Activated CD8-positive, alpha-beta T cell treated with anti-CD3 and anti-CD28 coated beads, Interleukin-2, amount 10 ng/mL, durations not matched to agents 7 days and 5 days (primary cell): Measurements from ENCODE around the gene DCTN3. TPM values are rescaled to one million over a fixed set of nuclear protein-coding genes. Genes with fewer than 3 reads are reported as not detected.

Source experiments
- ATAC-seq: fragments of 150-1000 bp; cut with Tn5 transposase; one replicate; pipeline ENCODE4 v1.10.0; 2021; ENCODE audit warnings: moderate library complexity
- CTCF ChIA-PET: fragments of 350-600 bp; sonication (Branson Sonifier 250); formaldehyde crosslinking; loops from one replicate; lab custom pipeline; 2021; ENCODE audit warnings: antibody characterized with exemption; lab: Charles Lee
- POLR2A ChIA-PET: fragments of 350-600 bp; sonication (Branson Sonifier 250); formaldehyde crosslinking; loops from one replicate; lab custom pipeline; 2021; ENCODE audit warnings: antibody characterized with exemption; lab: Charles Lee
- DNase-seq: peaks from one replicate; pipeline ENCODE4 v3.0.0-alpha.2; 2020
- H3K27ac Mint-ChIP-seq: one replicate; pipeline ENCODE4 v1.8.0; 2021; ENCODE audit warnings: mild to moderate bottlenecking, mixed read lengths
- H3K27me3 Mint-ChIP-seq: one replicate; pipeline ENCODE4 v1.8.0; 2021; ENCODE audit warnings: low read depth, mixed read lengths
- H3K36me3 Mint-ChIP-seq: one replicate; pipeline ENCODE4 v1.8.0; 2021; ENCODE audit warnings: low read depth, mixed read lengths
- H3K4me1 Mint-ChIP-seq: one replicate; pipeline ENCODE4 v1.8.0; 2021; ENCODE audit warnings: low read depth, mixed read lengths
- H3K4me3 Mint-ChIP-seq: one replicate; pipeline ENCODE4 v1.8.0; 2021; ENCODE audit warnings: mild to moderate bottlenecking, mixed read lengths
- H3K9me3 Mint-ChIP-seq: one replicate; pipeline ENCODE4 v1.8.0; 2022; ENCODE audit warnings: mixed read lengths; ENCODE audit not compliant: insufficient read depth
- total RNA-seq, 2 experiments: library from RNA; stranded (reverse); gene quantifications; one replicate each; pipeline ENCODE4 v1.2.3, GENCODE V29; 2021

Gene DCTN3
- total RNA-seq, 2 experiments from 2014 or later, result 134 to 140 TPM

DNA sequence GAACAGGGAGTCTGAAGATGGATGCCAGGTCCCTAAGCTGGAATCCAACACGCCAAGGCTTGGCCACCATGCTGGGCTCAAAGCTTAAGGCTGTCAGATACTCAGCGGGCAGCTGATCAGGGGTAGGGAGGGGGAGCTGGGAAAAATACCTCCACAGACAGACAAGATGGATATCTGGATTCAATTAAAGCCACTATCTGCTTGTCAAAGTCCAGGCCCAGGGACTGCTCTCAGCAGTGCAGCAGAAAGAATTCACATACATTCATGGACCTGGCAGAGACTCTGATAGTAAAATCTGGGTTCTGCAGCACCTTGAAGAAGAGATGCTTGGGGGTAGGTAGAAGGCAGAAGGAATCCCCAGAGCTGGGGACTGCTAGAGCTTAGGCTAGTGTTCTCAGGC is 5.2 kb downstream of the DCTN3 start:
- ChIA-PET CTCF (interaction anchor here (1.1 to 8.3 kb wide), 4 partner anchors 11 to 49 kb away, joined by 3 to 171 read pairs (median 6); partner anchors contain the start of gene SIGMAR1), POLR2A (no interaction called here)
- no peak overlapping the region for H3K4me3 Mint-ChIP-seq
- H3K9me3 Mint-ChIP-seq, result no peaks in the 10 kb centered on the region
- no peak for ATAC-seq
- no peak overlapping the region for H3K27ac Mint-ChIP-seq
- H3K4me1 Mint-ChIP-seq, result peaks cover 30% of the 10 kb centered on the region
- DNase-seq, result no peak
- peaks cover 26% of the 10 kb centered on the region for H3K36me3 Mint-ChIP-seq
- no peaks in the 10 kb centered on the region for H3K27me3 Mint-ChIP-seq

DNA sequence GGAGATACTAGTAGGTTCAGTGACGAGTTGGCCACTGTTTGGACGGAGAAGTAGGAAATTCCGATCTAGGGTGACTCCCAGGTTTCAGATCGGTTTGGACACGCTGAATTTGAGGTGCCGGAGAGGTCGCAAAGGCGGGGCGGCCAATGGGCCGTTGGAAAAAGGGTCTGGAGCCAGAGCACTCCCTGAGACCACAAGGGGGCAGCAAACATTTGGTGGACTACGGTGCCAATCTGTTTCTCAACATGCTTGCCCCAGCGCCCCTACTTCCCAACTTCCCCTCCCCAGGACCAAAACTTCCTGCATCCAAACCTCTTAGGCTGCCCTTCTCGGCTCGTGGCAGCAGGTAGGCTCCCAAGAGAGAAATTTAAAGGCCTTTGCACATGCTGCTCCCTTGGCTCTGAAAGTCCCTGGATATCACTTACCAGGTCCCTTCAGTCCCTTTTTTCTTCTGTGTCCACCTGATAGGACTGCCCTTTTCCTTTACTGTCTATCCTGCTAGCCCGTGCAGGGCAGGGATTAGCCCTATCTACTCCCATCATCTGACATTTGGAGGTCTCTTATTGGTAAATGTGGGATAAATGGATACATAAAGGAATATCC is 7.4 kb downstream of the DCTN3 start:
- Mint-ChIP-seq H3K36me3 (peaks cover 25% of the 10 kb centered on the region), H3K4me3 (peak overlapping the region; percentile 88), H3K4me1 (peaks cover 18% of the 10 kb centered on the region), H3K27me3 (no peaks in the 10 kb centered on the region), H3K9me3 (no peaks in the 10 kb centered on the region), H3K27ac (peak overlapping the region; percentile 95)
- POLR2A ChIA-PET, result interaction anchor here (0.7 to 2.1 kb wide), 8 partner anchors 7 to 25 kb away, joined by 3 to 12 read pairs (median 4); partner anchors contain the start of genes DCTN3 and SIGMAR1
- DNase-seq (peak; percentile 82), ATAC-seq (peak; percentile 53)
- CTCF ChIA-PET, result interaction anchor here (0.7 to 8.3 kb wide), 13 partner anchors 8 to 209 kb away, joined by 3 to 171 read pairs (median 7); partner anchors contain the start of genes ARID3C, DCTN3 and SIGMAR1

DNA sequence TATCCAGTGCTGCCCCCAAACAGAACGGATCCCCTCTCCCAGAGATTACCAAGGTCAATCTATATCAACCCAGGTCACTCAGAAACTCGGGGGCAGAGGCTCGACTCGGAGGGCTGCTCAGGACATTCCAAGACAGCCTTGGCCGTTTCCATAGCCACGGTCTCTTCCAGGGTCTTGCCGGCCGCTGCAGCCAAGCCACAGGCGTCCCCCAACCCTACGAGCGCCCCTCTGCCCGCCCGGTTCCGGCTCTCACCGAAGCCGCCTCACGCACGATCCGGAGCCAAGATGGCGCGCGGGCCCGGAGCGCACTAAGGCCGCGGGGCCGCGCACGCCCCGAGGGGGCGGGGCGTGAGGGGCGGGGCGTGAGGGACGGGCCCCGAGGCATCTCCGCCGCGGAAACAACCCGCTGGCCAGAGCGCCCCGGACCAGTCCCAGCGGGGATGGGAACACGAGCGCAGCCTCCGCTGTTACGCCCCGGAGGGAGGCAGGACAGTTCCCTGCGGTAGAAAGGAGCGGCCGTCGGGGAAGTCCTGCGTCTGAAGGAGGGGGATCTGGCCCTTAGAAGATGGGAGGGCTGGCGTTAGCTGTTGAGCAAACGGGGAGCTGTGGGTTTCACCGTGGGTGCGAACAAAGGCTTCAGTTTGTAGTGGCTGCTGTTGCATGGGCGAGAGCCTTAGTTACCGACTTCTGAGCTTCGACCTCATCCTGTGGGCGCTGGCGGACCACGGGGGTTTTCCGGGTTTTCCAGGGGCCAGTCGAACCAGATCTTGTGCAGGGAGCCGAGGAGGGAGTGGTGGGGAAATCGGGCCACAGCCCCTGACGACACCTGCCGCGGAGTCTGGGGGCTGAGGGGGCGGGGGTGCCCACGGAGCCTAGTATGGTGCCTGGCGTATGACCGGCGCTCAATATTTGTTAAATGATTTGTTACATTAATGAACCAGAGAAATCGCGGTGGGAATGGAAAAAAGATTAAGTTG is 8.2 kb downstream of the DCTN3 start, which contains the start of gene RPP25L:
RPP25L (minus strand) TSS at position 287 of the 977 bp plus-strand sequence. CDS start 801 bp downstream, outside the sequence.
- peaks cover 18% of the 10 kb centered on the region for H3K36me3 Mint-ChIP-seq
- H3K27me3 Mint-ChIP-seq, result no peaks in the 10 kb centered on the region
- DNase-seq, result peak; percentile 86
- POLR2A ChIA-PET, result interaction anchor here (0.6 to 2.1 kb wide), 7 partner anchors 8 to 26 kb away, joined by 3 to 12 read pairs (median 5); partner anchors contain the start of genes DCTN3 and SIGMAR1
- CTCF ChIA-PET, result interaction anchor here (0.7 to 8.3 kb wide), 13 partner anchors 9 to 208 kb away, joined by 3 to 171 read pairs (median 5); partner anchors contain the start of genes DCTN3 and SIGMAR1
- H3K4me3 Mint-ChIP-seq, result peak within 1 kb of the TSS; percentile 88
- peak; percentile 95 for ATAC-seq
- no peaks in the 10 kb centered on the region for H3K9me3 Mint-ChIP-seq
- peak within 1 kb of the TSS; percentile 95 for H3K27ac Mint-ChIP-seq
- H3K4me1 Mint-ChIP-seq, result peaks cover 18% of the 10 kb centered on the region

DNA sequence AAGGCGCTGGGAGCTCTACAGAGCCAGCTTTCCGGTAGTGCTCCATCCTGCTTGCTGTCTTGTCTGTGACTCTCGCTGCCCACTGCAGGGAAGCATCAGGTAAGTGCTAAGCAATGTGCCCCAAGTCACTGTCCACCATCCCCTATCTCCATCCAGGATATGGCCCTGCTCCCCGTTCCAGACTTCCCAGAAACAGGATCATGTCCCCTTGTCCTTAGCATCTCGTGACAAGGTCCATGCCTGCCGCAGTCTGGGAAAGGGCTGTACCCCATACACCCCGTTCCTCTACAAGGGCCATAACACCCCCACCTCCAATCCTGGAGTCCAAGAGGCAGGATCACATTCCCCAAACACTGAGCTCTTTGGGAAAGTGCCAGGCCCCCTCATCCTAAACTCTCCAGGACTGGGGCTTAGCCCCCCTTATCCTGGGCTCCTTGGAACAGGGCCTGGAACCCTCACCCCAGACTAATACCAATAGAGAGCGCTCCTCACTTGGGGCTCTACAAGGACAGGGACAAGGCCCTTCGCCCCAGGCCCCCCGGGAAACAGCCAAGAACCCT is 9.0 kb downstream of the DCTN3 start:
- peaks cover 18% of the 10 kb centered on the region for H3K4me1 Mint-ChIP-seq
- H3K4me3 Mint-ChIP-seq, result peak overlapping the region; percentile 88
- ChIA-PET CTCF (interaction anchor here (0.7 to 8.3 kb wide), 5 partner anchors 8 to 91 kb away, joined by 3 to 171 read pairs (median 8); partner anchors contain the start of genes DCTN3 and SIGMAR1), POLR2A (interaction anchor here (0.7 to 2.1 kb wide), 3 partner anchors 9 to 23 kb away, joined by 3 to 12 read pairs (median 11); partner anchors contain the start of gene DCTN3)
- no peaks in the 10 kb centered on the region for H3K27me3 Mint-ChIP-seq
- peak overlapping the region; percentile 95 for H3K27ac Mint-ChIP-seq
- H3K9me3 Mint-ChIP-seq, result no peaks in the 10 kb centered on the region
- DNase-seq (no peak), ATAC-seq (peak; percentile 10)
- peaks cover 10% of the 10 kb centered on the region for H3K36me3 Mint-ChIP-seq

DNA sequence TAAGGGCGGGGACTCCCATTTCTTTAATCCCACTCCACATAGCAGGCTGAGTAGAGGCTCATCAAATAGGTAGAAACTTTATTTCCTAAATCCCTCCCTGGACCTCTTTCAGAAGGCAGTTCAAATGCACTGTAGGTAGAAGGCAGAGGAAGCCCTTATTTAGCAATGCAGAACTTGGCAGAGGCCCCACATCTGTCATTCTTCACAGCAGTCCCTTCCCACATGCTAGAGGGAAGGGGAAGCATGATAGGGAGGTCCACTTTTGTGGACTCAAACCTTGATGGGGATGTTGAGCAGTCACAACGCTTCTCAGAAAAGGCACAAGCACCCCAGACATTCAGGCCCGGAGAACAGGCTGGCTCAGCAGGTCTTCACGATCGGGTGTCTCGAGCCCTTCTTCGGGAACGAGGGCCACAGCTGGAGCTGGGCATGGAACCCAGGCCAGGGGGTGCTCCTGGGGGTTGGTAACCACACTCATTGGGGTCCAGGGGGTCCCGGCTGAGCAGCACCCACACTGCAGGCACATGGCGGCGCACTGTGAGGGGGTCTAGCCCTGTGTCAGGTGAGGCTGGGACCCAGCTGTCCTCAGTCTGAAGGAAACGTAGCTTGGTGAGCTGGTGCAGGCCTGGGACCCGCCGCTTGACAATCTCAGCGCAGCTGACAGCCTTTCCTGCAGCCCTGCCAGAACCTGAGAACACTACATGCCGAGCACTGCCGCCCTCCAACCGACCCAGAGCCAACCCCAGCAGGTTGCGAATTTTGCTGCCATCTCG is 9.7 kb downstream of the DCTN3 start:
- Mint-ChIP-seq H3K4me3 (peak overlapping the region; percentile 88), H3K36me3 (peaks cover 8% of the 10 kb centered on the region), H3K27me3 (no peaks in the 10 kb centered on the region), H3K27ac (peak overlapping the region; percentile 27), H3K9me3 (no peaks in the 10 kb centered on the region), H3K4me1 (peaks cover 18% of the 10 kb centered on the region)
- ATAC-seq (no peak), DNase-seq (no peak)
- ChIA-PET POLR2A (interaction anchor here (0.7 to 2.1 kb wide), 3 partner anchors 9 to 24 kb away, joined by 3 to 12 read pairs (median 11); partner anchors contain the start of gene DCTN3), CTCF (interaction anchor here (0.7 to 8.3 kb wide), 5 partner anchors 8 to 92 kb away, joined by 3 to 171 read pairs (median 8); partner anchors contain the start of genes DCTN3 and SIGMAR1)

DNA sequence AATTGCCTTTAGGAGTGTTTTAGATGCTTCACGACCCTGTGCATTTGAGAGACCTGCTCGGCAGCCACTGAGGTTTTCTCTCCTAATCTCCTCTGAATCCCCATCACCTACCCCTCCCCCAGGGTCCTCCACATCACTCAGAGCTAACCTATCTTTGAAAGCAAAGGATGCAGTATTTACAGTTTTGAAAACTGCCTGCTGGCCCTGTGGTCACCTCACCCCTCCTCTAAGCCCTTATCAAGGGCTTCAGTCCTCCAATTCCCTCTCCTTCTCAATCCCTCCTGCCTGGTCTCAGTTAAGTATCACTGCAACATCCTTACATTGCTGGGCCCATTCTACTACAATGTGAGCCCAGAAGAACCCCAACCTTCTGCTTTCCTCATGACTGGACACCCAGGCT is 13.0 kb downstream of the DCTN3 start:
- ChIA-PET CTCF (interaction anchor here (1.2 to 1.5 kb wide), 2 partner anchors 12 to 13 kb away, joined by 3 to 4 read pairs; partner anchors contain the start of gene DCTN3), POLR2A (no interaction called here)
- ATAC-seq (no peak), DNase-seq (no peak)
- peaks cover 5% of the 10 kb centered on the region for H3K27me3 Mint-ChIP-seq
- H3K4me1 Mint-ChIP-seq, result peaks cover 8% of the 10 kb centered on the region
- peaks cover 5% of the 10 kb centered on the region for H3K36me3 Mint-ChIP-seq
- no peak overlapping the region for H3K27ac Mint-ChIP-seq
- H3K4me3 Mint-ChIP-seq, result no peak overlapping the region
- no peaks in the 10 kb centered on the region for H3K9me3 Mint-ChIP-seq

DNA sequence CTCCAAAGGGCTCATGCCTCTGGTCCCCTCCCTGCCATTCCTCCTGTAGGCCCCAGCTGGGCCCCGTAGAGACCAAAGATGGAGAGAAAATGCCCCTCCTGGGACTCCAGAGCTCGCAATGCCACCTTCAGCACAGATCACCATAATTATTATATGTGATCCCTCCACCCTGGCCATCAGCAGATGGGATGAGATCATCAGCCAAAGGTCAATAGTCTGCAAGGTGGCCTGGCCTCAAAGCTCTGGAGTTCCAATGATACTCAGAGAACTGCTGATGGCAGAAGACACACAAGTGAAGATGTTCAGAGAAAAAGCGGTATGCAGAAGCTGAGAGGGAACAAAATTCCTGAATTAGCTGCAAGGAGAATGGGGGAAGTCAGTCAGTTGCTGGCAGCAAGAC is 13.4 kb downstream of the DCTN3 start:
- Mint-ChIP-seq H3K4me3 (no peak overlapping the region), H3K4me1 (peaks cover 6% of the 10 kb centered on the region), H3K9me3 (no peaks in the 10 kb centered on the region), H3K36me3 (peaks cover 5% of the 10 kb centered on the region), H3K27ac (no peak overlapping the region), H3K27me3 (peaks cover 5% of the 10 kb centered on the region)
- ChIA-PET POLR2A (no interaction called here), CTCF (interaction anchor here (1.2 to 1.5 kb wide), 2 partner anchors 11 to 13 kb away, joined by 3 to 4 read pairs; partner anchors contain the start of gene DCTN3)
- DNase-seq (no peak), ATAC-seq (no peak)

DNA sequence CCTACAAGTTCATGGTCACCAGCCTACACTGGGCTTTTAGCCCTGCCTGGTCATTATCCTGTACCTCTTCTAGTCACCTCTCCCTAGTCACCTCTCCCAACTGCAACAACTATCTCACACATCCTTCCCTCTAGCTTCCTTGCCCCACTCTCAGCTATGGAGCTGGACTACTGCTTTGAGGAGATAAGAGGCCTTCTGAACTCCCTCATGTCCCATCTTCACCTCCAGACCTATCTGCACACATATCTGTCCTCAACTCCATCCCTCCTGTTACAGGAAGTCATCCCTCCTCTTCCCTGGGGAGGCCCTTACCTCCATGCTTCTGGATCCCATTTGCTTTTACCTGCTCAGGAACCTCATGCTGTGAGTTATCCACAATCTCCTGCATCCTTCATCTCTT is 14.1 kb downstream of the DCTN3 start:
- Mint-ChIP-seq H3K9me3 (no peaks in the 10 kb centered on the region), H3K27me3 (peaks cover 5% of the 10 kb centered on the region), H3K27ac (no peak overlapping the region), H3K4me3 (no peak overlapping the region), H3K36me3 (peaks cover 5% of the 10 kb centered on the region), H3K4me1 (peaks cover 4% of the 10 kb centered on the region)
- ChIA-PET POLR2A (no interaction called here), CTCF (interaction anchor here (0.7 to 4.8 kb wide), 6 partner anchors 11 to 202 kb away, joined by 3 to 51 read pairs (median 4); partner anchors contain the start of genes DCTN3 and SIGMAR1)
- ATAC-seq, result no peak
- no peak for DNase-seq

DNA sequence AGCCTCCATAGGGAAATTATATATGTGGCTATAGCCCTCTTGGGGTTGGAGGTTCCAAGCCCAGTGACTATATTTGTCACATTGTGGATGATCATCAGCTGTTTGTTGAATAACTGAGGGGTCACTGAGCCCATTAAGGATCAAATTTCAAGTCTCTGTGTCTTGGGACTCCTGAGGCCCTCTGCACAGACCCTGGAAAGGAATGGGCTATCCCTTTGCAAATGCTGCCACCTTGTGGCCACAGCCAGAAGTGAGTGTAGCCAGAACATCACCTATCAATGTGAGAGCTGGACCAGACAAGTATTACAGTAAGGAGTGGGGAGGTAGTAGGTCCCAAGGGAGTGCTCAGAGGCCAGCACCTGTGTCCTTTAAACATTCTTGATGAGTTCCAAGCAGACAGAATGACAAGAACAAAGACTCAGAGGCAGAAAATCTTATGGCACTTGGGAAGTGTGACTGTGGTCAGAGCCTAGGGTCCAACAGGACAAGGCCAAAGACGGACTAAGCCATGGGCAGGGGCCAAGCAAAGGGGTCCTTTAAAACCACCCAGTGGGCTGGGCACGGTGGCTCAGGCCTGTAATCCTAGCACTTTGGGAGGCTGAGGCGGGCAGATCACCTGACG is 16.6 kb downstream of the DCTN3 start:
- ATAC-seq (peak; percentile 95), DNase-seq (peak; percentile 86)
- CTCF ChIA-PET, result interaction anchor here (0.5 to 4.8 kb wide), 35 partner anchors 8 to 270 kb away, joined by 3 to 51 read pairs (median 4); partner anchors contain the start of genes CNTFR, DCTN3, GALT and RPP25L
- H3K4me1 Mint-ChIP-seq, result no peaks in the 10 kb centered on the region
- H3K27me3 Mint-ChIP-seq, result peaks cover 8% of the 10 kb centered on the region
- POLR2A ChIA-PET, result interaction anchor here (0.6 to 1.6 kb wide), 3 partner anchors 9 to 11 kb away, joined by 3 to 5 read pairs (median 3); no protein-coding TSS in a partner anchor
- H3K36me3 Mint-ChIP-seq, result no peaks in the 10 kb centered on the region
- H3K4me3 Mint-ChIP-seq, result no peak overlapping the region
- H3K9me3 Mint-ChIP-seq, result no peaks in the 10 kb centered on the region
- no peak overlapping the region for H3K27ac Mint-ChIP-seq
